OCI-LY7 (cell line): ENCODE data around the gene TBX15. TPM values are rescaled to one million over a fixed set of nuclear protein-coding genes. Genes with fewer than 3 reads are reported as not detected.

Experiments used
- BruUV-seq: library from RNA; stranded (reverse); fragments of 400-500 nt; replicated peaks from 2 replicates; lab custom pipeline; 2021; lab: Mats Ljungman, UMichigan
- CTCF ChIA-PET: fragments of 300-600 bp; sonication (Branson Sonifier 250); formaldehyde crosslinking; loops from one replicate; lab custom pipeline; 2022; ENCODE audit warnings: antibody characterized with exemption; ENCODE audit not compliant: unreplicated experiment; lab: Charles Lee
- POLR2A ChIA-PET: fragments of 300-600 bp; sonication (Branson Sonifier 250); formaldehyde crosslinking; loops from one replicate; lab custom pipeline; 2022; ENCODE audit warnings: antibody characterized with exemption; lab: Charles Lee
- DNase-seq: peaks from one replicate; pipeline ENCODE4 v3.0.0-alpha.2; 2015; ENCODE audit warnings: low spot score
- H2AFZ ChIP-seq: fragments of 200-600 bp; sonication (generic), shearing (Covaris generic); 2 replicates; pipeline ENCODE4 v1.6.1; 2014; ENCODE audit warnings: mild to moderate bottlenecking, antibody characterized with exemption, low read length, moderate library complexity
- H3K27ac ChIP-seq: fragments of 200-600 bp; sonication (generic); 2 replicates; pipeline ENCODE4 v1.5.1; 2014; ENCODE audit warnings: mixed run types, low read depth, mild to moderate bottlenecking, moderate library complexity, low read length, inconsistent platforms; ENCODE audit not compliant: poor library complexity, severe bottlenecking
- H3K36me3 ChIP-seq: fragments of 200-600 bp; sonication (generic); 2 replicates; pipeline ENCODE4 v1.6.1; 2014; ENCODE audit warnings: mild to moderate bottlenecking, antibody characterized with exemption, low read length, moderate library complexity, mixed read lengths; ENCODE audit not compliant: insufficient read depth
- H3K4me1 ChIP-seq: fragments of 200-600 bp; sonication (generic); 2 replicates; pipeline ENCODE4 v1.5.1; 2014; ENCODE audit warnings: mild to moderate bottlenecking, low read length; ENCODE audit not compliant: insufficient read depth, poor library complexity, severe bottlenecking
- H3K4me2 ChIP-seq: fragments of 200-600 bp; sonication (generic); 2 replicates; pipeline ENCODE4 v1.6.1; 2014; ENCODE audit warnings: mild to moderate bottlenecking, low read length
- H3K4me3 ChIP-seq: fragments of 200-600 bp; sonication (generic); 2 replicates; pipeline ENCODE4 v1.5.1; 2014; ENCODE audit warnings: mild to moderate bottlenecking, low read depth, low read length; ENCODE audit not compliant: poor library complexity, severe bottlenecking
- H3K79me2 ChIP-seq: fragments of 200-600 bp; sonication (generic); 2 replicates; pipeline ENCODE4 v1.6.1; 2016; ENCODE audit warnings: low read depth, mild to moderate bottlenecking, low read length, moderate library complexity, mixed read lengths; ENCODE audit not compliant: insufficient read depth
- H3K9me2 ChIP-seq: fragments of 200-600 bp; sonication (generic); 2 replicates; pipeline ENCODE4 v1.6.1; 2016; ENCODE audit warnings: mild to moderate bottlenecking, low read length, mixed read lengths; ENCODE audit not compliant: insufficient read depth
- H3K9me3 ChIP-seq: fragments of 200-600 bp; sonication (generic); 2 replicates; pipeline ENCODE4 v1.6.1; 2014; ENCODE audit warnings: mild to moderate bottlenecking, mixed run types, low read length, mixed read lengths
- H4K20me1 ChIP-seq: fragments of 200-600 bp; sonication (generic); 2 replicates; pipeline ENCODE4 v1.6.1; 2014; ENCODE audit warnings: mild to moderate bottlenecking, antibody characterized with exemption, low read length, moderate library complexity, mixed read lengths; ENCODE audit not compliant: insufficient read depth
- CTCF ChIP-seq: fragments of 200-600 bp; sonication (generic); conservative IDR thresholded peaks from 2 replicates; pipeline ENCODE4 v1.5.1; 2014; ENCODE audit warnings: mild to moderate bottlenecking, antibody characterized with exemption, low read length, moderate library complexity, mixed read lengths
- EZH2phosphoT487 ChIP-seq: fragments of 200-600 bp; sonication (generic); IDR thresholded peaks from 2 replicates; pipeline ENCODE4 v1.6.1; 2018; ENCODE audit warnings: low read depth, borderline replicate concordance, mild to moderate bottlenecking, mixed run types, antibody characterized with exemption, low read length, moderate library complexity, mixed read lengths
- intact Hi-C: fragments of 100-400 bp; cut with micrococcal nuclease; formaldehyde crosslinking; loops from one replicate; pipeline ENCODE4 v1.10.0; 2022; ENCODE audit not compliant: unreplicated experiment
- total RNA-seq, 2 experiments: library from RNA; depleted of rRNA in 1 of 2; stranded (reverse); fragments of >200 nt in 1 of 2; shearing (Covaris generic) in 1 of 2; gene quantifications; 2 replicates each; pipeline ENCODE4 v1.2.3, GENCODE V29; 2014 to 2022

The TBX15 gene
- total RNA-seq, 2 experiments from 2014 or later: 0.22 TPM; not detected in 1

GRCh38 chr1:118960567-118961136 lies 27.5 kb downstream of the TBX15 start:
- H4K20me1 ChIP-seq: no peaks in the 10 kb centered on the region
- H3K79me2 ChIP-seq: no peaks in the 10 kb centered on the region
- H3K4me3 ChIP-seq: peak overlapping the region; percentile 48
- no peak for TF ChIP-seq CTCF
- TF ChIP-seq EZH2phosphoT487: no peak
- H2AFZ ChIP-seq: peak overlapping the region; percentile 77; the same call in 1 of the 2 replicates
- H3K4me2 ChIP-seq: peak overlapping the region; percentile 81
- peak overlapping the region; percentile 92 for H3K27ac ChIP-seq
- ChIA-PET CTCF (no interaction called here), POLR2A (interaction anchor here (1.0 to 1.9 kb wide), 2 partner anchors 10 to 29 kb away, joined by 3 to 10 read pairs; no protein-coding TSS in a partner anchor)
- no peaks in the 10 kb centered on the region for H3K9me3 ChIP-seq
- BruUV-seq: no TSS peak
- H3K36me3 ChIP-seq: no peaks in the 10 kb centered on the region; the same call in 1 of the 2 replicates
- intact Hi-C loops: loop anchor here (1.0 kb wide), 1 partner anchor 180 kb away; the partner anchor contains the start of gene WARS2
- no peaks in the 10 kb centered on the region for H3K9me2 ChIP-seq
- peak; percentile 4 for DNase-seq
- H3K4me1 ChIP-seq: peaks cover 39% of the 10 kb centered on the region

GRCh38 chr1:118960026-118960561 lies 28.0 kb downstream of the TBX15 start:
- H3K4me3 ChIP-seq: peak overlapping the region; percentile 48
- BruUV-seq: no TSS peak
- peak overlapping the region; percentile 77; the same call in 1 of the 2 replicates for H2AFZ ChIP-seq
- no peaks in the 10 kb centered on the region for H4K20me1 ChIP-seq
- no peaks in the 10 kb centered on the region for H3K9me2 ChIP-seq
- H3K27ac ChIP-seq: peak overlapping the region; percentile 92
- no peaks in the 10 kb centered on the region; the same call in 1 of the 2 replicates for H3K36me3 ChIP-seq
- intact Hi-C loops: loop anchor here (1.0 kb wide), 1 partner anchor 180 kb away; the partner anchor contains the start of gene WARS2
- H3K4me1 ChIP-seq: peaks cover 39% of the 10 kb centered on the region
- peak; percentile 94 for DNase-seq
- H3K4me2 ChIP-seq: peak overlapping the region; percentile 81
- H3K9me3 ChIP-seq: no peaks in the 10 kb centered on the region
- H3K79me2 ChIP-seq: no peaks in the 10 kb centered on the region
- POLR2A ChIA-PET: interaction anchor here (0.6 to 1.9 kb wide), 7 partner anchors 9 to 1900 kb away, joined by 3 to 10 read pairs (median 3); partner anchors contain the start of gene TTF2
- TF ChIP-seq EZH2phosphoT487 (no peak), CTCF (no peak)
- CTCF ChIA-PET: no interaction called here
